Measurements from ENCODE around the gene RAB30.

DNA sequence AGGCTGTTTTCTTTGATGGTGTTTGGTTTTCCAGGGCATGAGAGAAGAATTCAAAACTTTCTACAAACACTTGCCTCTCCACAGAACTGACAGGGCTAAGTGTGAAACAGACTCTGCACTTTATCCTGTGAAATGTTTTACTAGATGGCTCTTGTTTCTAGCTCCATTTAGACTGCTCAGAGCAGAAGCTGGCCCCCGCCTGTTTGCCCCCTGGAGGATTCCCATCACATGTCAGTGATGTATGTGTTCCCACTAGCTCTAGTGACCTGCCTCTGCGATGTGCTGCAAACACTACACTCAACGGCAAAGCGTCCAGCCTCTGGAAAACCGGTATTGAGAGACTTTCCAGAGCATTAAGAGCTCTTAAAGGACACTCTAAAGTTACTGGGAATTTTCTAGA, 43.9 kb upstream of the RAB30 start:
- TF ChIP-seq, protein P1, sequence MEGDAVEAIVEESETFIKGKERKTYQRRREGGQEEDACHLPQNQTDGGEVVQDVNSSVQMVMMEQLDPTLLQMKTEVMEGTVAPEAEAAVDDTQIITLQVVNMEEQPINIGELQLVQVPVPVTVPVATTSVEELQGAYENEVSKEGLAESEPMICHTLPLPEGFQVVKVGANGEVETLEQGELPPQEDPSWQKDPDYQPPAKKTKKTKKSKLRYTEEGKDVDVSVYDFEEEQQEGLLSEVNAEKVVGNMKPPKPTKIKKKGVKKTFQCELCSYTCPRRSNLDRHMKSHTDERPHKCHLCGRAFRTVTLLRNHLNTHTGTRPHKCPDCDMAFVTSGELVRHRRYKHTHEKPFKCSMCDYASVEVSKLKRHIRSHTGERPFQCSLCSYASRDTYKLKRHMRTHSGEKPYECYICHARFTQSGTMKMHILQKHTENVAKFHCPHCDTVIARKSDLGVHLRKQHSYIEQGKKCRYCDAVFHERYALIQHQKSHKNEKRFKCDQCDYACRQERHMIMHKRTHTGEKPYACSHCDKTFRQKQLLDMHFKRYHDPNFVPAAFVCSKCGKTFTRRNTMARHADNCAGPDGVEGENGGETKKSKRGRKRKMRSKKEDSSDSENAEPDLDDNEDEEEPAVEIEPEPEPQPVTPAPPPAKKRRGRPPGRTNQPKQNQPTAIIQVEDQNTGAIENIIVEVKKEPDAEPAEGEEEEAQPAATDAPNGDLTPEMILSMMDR (IDR thresholded peaks at IDR 0.05; ENCODE audit: insufficient read depth, low read length, poor library complexity, severe bottlenecking) = no peak
- no peak for TF ChIP-seq EZH2phosphoT487 (conservative IDR thresholded peaks at IDR 0.05; ENCODE audit: low read length)
